A172 (cell line): Measurements from ENCODE around the gene CCDC93. TPM values are rescaled to one million over a fixed set of nuclear protein-coding genes. Genes with fewer than 3 reads are reported as not detected.
"Not testable (repeated sequence)": the region's sequence is repeated elsewhere in the genome, so short reads cannot be mapped to it uniquely, and the experiment has no call there.

Source experiments
- DNase-seq: peaks from one replicate; pipeline ENCODE4 v3.0.0-alpha.2; 2015; ENCODE audit warnings: low spot score
- total RNA-seq: library from RNA; depleted of rRNA; stranded (reverse); fragments of >200 nt; shearing (Covaris generic); gene quantifications from 2 replicates; pipeline ENCODE4 v1.2.3, GENCODE V29; 2014

The CCDC93 gene
- total RNA-seq, 1 experiment from 2014 or later = 15.0 TPM

DNA sequence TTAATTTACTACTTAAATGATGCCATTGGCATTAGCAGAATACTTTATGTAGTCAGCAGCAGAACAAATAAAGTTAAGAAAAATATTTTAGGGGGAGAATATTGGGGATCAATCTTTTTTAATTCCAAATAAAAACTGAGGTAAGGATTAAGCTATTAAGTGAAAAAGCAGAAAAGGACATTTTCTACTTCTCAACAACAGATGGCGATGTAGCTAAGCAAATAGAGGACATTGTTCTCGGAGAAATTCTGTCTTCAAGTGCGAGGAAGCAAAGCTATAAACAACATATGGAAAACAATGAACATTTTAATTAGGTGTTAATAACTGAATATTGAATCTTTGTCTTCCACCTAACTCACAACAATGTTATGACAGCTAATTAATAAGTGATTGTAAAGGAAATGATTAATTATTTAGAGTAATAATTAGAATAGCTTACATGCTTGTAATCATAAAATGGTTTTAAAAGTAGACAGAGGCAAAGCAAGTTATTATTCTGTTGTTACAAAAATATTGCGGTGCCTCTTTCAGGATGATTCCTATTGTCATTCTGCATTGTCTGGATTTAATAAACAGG lies 32.9 kb upstream of the CCDC93 start:
- peak; percentile 46 for DNase-seq

DNA sequence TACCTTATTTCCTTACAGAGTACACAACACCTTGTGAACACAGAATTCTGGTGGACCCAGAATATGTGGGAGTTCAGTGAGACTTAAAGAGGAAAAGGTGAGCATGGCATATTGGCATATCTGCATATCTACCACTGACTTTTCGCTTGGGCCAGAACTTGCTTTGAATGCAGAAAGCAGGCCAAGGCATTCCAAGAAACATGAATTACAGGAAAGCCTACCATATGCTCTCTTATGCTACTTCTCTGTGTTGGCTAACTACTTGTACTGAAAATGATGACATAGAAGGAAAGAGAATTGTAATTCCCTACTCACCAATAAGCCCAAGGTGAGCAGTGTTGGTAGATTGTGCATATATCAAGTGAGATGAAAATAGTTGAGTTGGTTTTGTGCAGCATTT lies 31.4 kb upstream of the CCDC93 start:
- no peak for DNase-seq

DNA sequence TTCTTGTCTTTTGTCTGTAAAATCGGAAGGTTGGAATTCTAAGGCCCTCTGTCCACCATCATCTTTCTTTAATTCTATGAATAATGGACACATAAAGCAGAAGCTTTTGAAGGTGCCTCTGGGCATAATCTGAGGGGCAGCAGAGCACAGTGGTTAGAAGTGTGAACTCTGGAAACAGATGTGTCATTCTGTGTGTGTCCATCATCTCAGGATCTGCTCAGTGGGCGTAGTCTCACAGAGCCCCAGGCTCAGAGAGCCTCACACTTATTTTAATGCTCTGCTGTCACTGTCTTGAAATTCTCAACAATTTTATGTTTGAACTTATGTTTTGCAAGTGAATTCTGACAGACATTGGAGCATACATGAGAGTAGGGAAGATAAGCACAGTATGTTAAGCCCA lies 31.0 kb upstream of the CCDC93 start:
- DNase-seq = no peak

DNA sequence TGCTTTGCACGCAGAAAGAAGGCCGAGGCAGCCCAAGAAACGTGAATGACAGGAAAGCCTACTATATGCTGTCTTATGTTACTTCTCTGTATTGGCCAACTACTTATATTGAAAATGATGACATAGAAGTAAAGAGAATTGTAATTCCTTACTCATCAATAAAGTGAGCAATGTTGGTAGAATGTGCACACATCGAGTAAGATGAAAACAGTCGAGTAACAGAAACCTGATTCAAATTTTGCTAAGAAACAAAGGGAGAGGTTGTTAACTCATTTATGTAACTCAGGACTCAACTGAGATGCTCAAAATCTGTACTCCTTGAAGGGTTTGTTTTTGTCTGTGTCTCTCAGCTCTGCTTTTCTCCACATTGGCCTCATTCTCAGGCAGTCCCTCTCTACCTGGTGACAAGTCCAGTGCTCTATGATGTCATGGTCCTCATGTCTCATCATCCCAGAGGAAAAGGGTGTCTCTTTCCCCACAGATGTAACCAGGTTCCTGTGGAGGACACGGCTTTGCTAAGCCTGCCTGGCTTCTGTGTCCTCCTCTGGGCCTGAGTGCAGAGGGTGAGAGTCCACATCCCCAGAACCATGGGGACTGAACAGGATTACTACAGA lies 30.3 kb upstream of the CCDC93 start:
- no peak for DNase-seq

DNA sequence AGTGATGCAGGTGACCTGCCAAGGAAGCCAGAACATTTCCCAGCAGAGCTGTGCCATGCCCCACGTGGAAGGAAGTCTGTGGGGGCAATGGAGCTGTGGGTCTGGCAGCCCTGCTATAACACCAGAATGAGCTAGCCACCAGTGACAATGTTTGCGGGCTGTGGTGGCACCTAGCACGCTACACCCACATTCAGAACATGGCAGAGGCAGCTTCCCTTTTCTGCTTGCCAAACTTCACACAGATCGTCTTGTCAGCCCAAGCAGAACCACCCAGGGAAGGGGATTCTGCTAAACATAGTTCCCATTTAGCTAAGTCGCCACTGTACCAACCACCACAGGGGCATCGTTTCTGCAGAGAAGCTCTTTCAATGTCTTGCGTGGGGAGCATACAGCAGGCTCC lies 27.0 kb upstream of the CCDC93 start:
- DNase-seq = no peak

DNA sequence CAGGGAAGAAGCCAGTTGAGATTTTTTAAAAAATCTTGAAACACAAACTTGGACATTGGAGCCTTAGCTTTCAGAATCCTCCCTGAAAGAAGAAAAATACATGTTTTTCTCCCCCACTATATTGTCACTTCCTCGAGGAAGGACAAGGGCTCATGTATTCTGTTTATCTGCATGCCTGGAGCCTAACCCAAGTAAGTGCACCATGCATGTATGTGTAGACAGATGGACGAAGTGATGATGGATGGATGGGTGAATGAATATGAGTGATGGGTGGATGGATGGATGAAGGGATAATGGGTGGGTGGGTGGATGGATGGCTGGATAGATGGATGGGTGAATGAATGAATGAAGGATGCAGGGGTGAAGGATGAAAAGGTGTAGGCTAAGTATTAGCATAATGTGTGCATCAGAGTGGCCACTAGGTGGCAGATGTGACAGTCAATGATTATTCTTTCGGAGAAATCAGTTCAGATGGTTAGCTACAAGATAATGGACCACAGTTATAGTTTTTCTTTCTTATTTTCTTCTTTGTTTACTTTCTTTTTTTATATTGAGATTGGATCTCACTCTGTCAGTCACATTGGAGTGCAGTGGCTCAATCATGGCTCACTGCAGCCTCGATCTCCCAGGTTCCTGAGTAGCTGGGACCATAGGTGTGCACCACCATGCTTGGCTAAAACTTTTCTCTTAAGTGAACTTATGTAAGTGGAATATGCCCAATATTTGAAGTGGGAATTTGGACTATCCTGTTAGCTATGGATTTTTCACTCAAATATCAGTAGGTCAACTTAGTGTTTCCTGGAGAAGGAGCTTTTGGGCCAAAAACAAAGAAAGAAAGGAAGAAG lies 18.5 kb upstream of the CCDC93 start:
- peak; percentile 64 for DNase-seq

DNA sequence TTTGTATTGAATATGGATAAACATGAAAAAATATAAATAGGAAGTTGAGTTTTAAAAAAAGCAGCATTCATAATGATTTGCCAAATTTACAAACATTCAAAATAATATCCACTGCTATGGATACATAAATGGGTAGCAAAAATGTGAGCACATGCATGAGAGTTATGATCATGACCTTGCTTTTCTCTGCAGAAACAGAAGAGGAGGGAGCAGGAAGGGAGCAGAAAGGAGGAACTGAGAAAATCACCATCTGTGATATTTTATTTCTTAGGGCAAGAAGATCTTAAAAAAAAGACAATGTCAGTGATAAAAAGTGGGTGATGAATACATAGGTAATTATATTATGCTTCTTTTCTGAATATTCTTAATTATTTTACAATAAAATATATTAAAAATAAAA lies 17.7 kb upstream of the CCDC93 start:
- DNase-seq = no peak

DNA sequence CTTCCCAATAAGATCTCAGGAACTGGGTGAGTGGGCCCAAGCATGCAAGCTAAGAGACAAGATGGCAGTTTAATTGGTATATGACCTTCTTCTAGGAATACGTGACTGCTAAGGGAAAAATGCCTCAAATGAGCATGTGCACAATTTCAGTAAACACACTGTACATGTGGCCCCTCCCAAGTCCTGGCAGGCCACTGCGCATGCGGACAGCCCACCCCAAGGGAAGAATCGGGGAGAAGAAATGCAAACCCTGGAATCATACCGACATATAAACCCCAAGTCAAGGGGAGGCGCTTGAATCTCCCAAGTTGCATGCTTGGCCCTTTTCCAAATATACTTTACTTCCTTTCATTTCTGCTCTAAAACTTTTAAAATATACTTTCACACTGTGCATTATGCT lies 15.2 kb upstream of the CCDC93 start:
- no peak for DNase-seq

DNA sequence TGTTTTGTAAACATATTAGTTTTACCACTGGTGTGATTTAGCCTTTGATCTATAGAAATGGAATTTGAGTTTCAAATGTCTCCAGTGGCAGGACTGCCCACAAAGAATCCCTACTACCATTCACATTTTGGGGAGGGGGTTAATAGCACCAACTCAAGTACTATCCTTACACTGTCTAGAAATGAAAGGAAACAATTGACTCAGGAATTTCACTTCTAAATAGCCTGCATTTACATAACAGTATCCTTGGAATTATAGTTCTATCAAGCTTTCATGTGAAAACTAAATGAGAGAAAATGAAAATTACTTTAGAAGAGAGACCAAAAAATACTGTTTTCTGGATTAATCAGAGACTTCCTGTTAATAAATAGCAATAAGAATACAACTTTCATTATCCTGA lies 7.5 kb upstream of the CCDC93 start:
- DNase-seq = no peak

DNA sequence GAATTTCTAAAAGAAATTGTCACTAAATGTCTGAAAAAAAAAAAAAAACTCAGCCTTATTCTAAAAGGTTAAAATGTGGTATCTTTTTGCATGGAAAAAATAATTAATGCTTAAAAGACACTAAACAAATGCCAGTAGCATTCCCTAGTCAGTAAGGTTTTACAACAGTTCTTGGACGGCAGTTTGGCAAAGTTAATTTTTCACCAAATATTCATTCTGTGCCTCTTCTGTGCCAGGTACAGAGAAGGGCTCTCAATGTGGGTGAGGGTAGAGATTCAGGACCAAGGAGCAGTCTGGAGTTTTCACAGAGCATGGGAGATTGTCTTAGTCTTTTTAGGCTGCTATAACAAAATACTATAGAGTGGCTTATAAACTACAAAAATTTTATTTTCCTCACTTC lies 6.0 kb upstream of the CCDC93 start:
- DNase-seq = no peak

DNA sequence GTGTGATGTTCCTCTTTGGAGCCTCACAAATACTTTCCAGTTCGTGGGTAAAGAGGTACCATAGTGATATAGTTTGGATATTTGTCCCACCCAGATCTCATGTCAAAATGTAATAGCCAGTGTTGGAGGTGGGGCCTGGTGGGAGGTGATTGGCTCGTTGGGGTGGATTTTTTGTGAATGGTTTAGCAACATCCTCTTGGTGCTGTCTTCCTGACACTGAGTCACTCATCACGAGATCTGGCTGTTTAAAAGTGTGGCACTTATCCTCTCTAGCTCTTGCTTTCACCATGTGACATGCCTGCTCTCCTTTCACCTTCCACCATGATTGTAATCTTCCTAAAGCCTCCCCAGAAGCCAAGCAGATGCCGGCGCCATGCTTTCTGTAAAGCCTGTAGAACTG lies 3.0 kb upstream of the CCDC93 start:
- no peak for DNase-seq

DNA sequence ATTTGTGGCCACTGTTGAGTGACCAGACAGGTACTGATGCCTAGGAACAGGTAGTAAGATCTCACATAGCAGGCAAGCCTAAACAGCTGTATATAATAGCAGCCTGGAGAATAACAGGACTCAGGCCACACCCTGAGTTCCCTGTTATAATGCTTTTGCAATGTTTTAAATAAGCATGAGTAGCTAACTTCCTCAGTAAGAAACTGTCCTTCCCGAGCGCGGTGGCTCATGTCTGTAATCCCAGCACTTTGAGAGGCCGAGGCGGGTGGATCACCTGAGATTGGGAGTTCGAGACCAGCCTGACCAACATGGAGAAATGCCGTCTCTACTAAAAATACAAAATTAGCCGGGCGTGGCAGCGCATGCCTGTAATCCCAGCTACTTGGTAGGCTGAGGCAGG lies 1.9 kb upstream of the CCDC93 start:
- DNase-seq = not testable (repeated sequence)

DNA sequence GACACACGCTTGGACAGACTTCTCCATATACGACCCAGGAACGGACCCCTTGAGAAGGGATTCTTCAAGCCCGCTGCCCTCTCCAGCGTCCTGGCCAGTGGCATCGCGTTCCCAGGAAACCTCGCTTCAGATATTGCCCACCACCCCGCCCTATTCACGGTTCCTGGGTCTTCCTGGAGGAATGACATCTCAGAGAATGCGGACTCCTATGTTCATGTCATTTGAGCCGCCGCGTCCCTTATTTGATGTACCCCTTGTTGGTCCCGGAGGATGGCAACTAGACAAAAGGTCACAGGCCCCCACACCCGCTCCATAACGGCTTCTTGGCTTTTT lies 588 bp upstream of the CCDC93 start:
- no peak for DNase-seq

DNA sequence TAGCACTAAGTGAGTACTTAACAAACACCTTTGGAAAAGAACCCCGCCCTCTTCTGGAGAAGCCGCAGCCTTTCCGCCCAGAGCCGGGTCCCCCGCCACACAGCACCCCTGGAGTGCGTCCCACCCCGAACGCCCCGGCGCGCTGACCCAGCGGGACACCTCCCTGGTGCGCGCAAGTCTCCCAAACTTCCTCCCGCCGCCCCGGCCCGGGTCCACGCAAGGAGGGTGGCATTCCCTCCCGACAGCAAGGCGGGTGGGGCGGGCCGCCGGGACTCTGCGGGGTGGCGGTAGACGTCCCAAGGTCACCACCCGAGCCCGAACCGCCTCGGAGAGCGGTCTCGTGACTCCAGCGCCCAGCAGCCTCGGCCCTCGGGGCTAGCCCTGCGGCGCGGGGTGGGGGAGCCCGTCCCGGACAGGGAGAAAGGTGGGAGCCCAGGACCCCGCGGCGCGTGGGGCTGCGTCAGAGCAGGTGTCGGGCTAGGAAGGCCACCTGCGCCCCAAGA lies 598 bp downstream of the CCDC93 start:
- peak; percentile 27 for DNase-seq

DNA sequence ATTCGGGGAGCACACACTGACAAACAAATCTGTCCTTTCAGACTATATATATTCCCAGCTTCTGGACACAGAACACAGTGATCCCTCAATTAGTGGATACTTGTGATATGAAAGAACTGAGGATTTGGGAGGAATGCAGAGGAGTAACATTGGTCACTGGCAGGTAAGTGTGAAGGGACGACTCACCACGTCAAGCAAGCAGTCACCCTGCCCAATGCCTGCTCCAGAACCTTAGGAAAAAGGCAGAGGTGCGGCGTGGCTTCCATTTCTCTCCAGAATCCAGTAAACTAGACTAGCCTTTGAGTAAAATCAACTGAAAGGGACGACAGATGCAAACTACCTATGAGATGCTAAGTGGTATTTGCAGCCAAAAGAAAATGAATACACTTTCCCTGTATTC lies 1.1 kb downstream of the CCDC93 start:
- DNase-seq = no peak

DNA sequence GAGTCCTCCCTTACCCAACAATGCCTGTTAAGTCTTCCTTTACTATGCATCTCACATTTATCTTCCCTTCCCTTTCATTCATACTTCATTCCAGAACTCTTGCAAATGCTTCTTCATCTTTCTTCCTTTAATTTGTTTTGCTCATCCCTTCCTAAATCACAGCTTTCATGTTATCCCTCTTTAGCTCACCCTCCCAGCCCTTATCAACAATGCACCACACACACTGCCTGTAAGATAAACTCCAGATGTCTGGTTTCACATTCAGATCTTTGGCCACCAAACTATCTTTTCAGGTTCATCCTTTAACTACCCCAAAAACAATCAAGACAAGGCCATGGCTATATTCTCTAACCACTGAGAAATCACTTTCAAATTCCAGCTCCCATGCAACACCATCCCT lies 3.4 kb downstream of the CCDC93 start:
- DNase-seq = no peak

DNA sequence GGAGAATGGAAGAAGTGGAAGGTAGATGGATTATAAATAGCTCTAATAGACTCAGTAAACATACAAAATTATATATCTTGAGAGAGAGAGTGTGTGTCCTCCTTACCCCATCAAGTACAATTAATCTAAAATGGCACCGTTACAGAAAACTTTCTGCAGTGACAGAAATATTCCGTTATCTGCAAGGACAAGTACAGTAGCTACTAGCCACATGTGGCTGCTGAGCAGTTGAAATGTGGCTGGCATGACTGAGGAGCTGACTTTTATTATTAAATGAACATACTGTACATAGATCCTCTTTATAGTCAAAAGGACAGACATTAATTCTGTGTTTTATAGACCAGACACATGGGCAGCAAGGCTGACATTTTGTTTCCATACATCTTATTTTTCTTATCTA lies 7.0 kb downstream of the CCDC93 start:
- no peak for DNase-seq

DNA sequence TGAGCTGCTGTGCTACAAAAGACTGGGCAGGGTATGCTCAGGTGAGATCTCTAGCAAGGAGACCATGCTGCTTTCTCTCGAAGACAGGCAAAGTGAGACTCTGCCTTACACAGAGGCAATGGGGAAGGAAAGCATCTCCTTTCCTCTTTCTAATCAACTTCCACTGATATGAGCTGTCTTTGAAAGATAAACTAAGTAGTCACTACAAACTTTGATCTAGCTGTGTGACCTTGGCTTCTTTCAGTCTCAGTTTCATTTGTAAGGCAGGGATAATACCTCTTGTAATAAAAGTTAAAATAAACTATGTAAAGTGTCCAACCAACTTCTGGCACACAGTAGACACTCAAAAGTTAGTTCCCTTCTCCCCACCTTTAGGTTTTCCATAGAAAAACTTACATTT lies 7.5 kb downstream of the CCDC93 start:
- no peak for DNase-seq

DNA sequence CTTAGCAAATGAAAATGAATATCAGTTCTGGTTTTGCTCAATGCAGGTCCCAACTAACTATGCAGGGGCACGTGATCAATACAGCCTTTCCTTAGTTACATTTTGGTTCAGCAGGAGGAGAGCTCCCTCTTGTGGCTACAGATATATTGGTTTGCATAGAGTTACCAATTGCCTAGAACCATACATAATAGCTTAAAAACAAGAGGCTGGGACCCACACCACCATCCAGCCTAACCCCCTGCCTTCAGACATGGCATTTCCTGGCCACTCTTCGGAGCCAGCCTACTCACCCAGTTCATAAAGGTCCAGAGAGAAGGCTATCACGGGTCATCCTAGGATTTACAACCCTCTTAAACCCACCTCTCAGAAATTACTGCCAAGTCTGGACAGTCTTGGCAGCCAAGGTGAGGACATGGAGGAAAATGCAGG lies 10.5 kb downstream of the CCDC93 start:
- peak; percentile 77 for DNase-seq

DNA sequence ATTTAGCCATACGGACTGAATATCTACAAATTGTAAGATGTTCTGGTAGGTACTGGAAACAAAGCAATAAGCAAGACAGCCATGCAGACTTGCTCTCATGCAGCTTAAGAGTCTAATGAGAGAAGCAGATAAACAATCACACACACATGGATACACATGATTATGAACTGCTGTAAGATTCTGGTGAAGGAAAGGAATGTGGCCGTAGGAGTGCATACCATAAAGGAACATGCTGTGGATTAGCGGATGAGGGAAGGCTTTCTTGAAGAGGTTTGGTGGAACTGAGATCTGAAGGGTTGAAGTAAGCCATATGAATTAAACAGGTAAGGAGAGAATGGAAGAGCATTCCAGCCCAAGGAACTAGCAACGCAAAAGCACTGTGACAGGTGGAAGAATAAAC lies 13.8 kb downstream of the CCDC93 start:
- DNase-seq = no peak

DNA sequence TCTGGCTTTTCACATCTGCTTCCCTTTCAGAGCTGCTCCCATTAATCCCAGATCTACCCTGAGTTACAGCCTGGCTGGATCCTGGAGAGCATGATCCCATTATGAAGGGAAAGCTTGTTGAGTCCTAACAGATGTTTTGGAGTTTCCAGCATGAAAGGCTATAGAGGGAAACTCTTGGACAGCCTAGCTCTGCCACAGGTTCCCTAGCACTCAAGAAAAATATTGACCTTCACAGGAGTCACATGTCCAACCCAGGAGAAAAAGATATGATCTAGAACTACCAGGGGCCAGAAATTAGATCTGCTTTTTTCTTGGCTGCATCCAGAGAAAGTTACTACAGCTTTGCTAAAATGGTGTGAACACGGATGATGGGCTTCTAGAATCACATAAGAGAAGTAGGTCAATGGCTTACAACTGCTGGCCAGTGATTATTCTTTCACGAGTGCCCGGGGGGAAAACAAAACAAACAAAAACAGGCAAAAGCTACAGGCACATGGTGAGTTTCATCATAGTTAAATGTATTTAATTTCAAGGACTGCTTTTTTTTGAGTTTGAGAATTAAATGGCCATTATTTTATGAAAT lies 15.9 kb downstream of the CCDC93 start:
- DNase-seq = no peak

DNA sequence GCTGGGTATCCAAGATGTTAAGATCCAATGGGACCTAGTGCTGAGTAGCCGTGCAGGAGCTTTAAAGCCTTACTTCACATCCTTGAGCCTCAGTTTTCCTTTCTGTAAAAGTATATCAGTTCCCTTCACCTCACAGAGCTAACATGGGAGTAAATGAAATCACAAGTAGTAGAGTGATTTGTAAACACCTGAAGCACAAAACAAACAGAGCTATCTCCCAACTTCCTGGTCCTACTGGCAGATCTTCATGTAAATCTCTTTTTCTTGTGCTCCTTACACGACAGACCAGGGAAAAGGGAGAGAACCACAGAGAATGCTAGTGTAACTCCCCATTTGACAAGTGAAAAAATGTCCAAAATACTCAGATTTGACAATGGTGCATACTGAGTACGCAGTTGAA lies 17.3 kb downstream of the CCDC93 start:
- DNase-seq = no peak

DNA sequence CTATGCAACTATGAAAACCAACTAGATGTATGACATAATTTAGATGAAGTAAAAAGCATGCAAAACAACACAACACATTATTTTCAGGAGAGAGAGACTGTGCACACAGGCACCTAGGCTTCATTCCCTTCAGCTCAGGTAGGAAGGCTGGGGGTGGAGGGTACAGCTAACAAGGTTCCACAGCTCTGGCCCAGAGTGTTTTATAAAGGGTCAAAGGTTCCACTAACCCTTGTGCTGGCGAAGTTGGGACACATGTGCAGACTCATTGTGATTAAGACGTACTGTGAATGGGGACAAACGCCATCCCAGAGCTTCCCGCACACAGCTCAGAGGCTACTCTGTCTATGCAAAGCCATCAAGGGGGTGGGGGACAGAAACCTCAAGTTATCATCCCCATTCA lies 19.1 kb downstream of the CCDC93 start:
- DNase-seq = no peak
